Kidney (tissue), 14 donors: ENCODE data around the gene ARHGEF28. TPM values are rescaled to one million over a fixed set of nuclear protein-coding genes. Genes with fewer than 3 reads are reported as not detected.

Experiments
- DNase-seq, 5 donors: peaks; one replicate each; pipeline ENCODE4 v3.0.0-alpha.2; 2013 to 2020
- FAIRE-seq: peaks from 2 replicates; lab custom pipeline; 2012; peaks lifted over from hg19 to GRCh38; lab: Jason Lieb, UNC
- H3K27ac ChIP-seq, 2 donors: one replicate each; pipeline ENCODE4 v1.7.0; 2013; ENCODE audit warnings: low read depth in 2 of 2, low read length in 2 of 2, inconsistent platforms in 1 of 2
- H3K27me3 ChIP-seq: one replicate; pipeline ENCODE4 v1.7.1; 2013; ENCODE audit warnings: low read length, inconsistent platforms; ENCODE audit not compliant: control insufficient read depth, insufficient read depth
- H3K36me3 ChIP-seq, 3 donors: one replicate each; pipeline versions ENCODE4 v1.7.0 to v1.7.1; 2013; ENCODE audit warnings: low read length in 3 of 3, control low read depth in 1 of 3, inconsistent platforms in 1 of 3; ENCODE audit not compliant: insufficient read depth in 3 of 3, control insufficient read depth in 2 of 3
- H3K4me1 ChIP-seq, 3 donors: one replicate each; pipeline versions ENCODE4 v1.7.0 to v1.7.1; 2013; ENCODE audit warnings: low read length in 3 of 3, inconsistent platforms in 1 of 3, low read depth in 1 of 3; ENCODE audit not compliant: control insufficient read depth in 2 of 3, insufficient read depth in 2 of 3
- H3K4me3 ChIP-seq, 3 donors: one replicate each; pipeline versions ENCODE4 v1.7.0 to v1.8.1; 2013; ENCODE audit warnings: low read length in 3 of 3, control low read depth in 1 of 3, inconsistent platforms in 1 of 3
- H3K9ac ChIP-seq, 3 donors: one replicate each; pipeline versions ENCODE4 v1.7.0 to v1.7.1; 2013; ENCODE audit warnings: low read length in 3 of 3, control low read depth in 1 of 3, inconsistent platforms in 1 of 3
- H3K9me3 ChIP-seq, 3 donors: one replicate each; pipeline versions ENCODE4 v1.7.0 to v1.7.1; 2013; ENCODE audit warnings: low read length in 3 of 3, control low read depth in 1 of 3, inconsistent platforms in 1 of 3; ENCODE audit not compliant: control insufficient read depth in 2 of 3, insufficient read depth in 1 of 3
- intact Hi-C: fragments of 100-400 bp; cut with DNase I; formaldehyde crosslinking; loops from one replicate; pipeline ENCODE4 v1.11.1; 2022
- polyA plus RNA-seq: library from polyadenylated mRNA; stranded (reverse); fragments of 350-450 nt; fragmentation: Illumina TruSeq; extraction: RNeasy Lipid Tissue Mini Kit (QIAGEN cat#74804); gene quantifications from one replicate; pipeline ENCODE4 v1.2.3, GENCODE V29; 2014; ENCODE audit warnings: low read depth, low replicate concordance; ENCODE audit not compliant: insufficient read depth
- total RNA-seq: library from RNA; stranded (reverse); fragmentation: NEBNext Ultra II Directional; extraction: Animal tissue kit (Norgen Biotek cat#: 25700); gene quantifications from one replicate; pipeline ENCODE4 v1.2.1, GENCODE V29; 2021
- TF ChIP-seq, protein P1 (sequence below): IDR thresholded peaks from 3 replicates; pipeline ENCODE4 v1.5.1; 2012; ENCODE audit warnings: mild to moderate bottlenecking, moderate library complexity, borderline replicate concordance; ENCODE audit not compliant: insufficient read depth; ENCODE audit errors: extremely low read depth
- donor health status: control.
- donor health status: control.
- donor health status: control.
- donor health status: control.
- donor health status: control.
- donor health status: DM: yes; HTN: yes; CAD: no.
- donor health status: Normal renal cell carcinoma (clear cell type).

ARHGEF28 gene
- total and polyA plus RNA-seq, 2 donors from 2014 or later, result 21.9 to 66.3 TPM

DNA sequence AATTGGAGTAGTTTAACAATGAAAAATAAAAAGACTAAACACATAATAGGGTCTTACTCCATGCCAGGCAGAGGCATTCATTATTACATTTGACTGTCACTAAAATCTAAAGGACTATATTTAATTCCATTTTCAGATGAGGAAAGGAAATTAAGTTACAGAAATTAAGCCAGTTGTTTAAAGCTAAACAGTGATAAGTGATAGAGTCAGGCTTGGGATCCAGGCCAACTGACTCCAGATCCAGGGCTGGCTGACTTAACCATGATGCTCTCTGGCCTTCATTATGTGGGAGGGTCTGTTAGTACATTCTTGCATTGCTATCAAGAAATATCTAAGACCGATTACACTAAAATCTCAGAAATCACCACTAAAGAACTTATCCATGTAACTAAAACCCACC lies 107.2 kb downstream of the ARHGEF28 start:
- intact Hi-C loops, result no loop called here
- Histone ChIP-seq H3K27ac (no peak overlapping the region), H3K9me3 (no peaks in the 10 kb centered on the region), H3K4me1 (no peaks in the 10 kb centered on the region), H3K27me3 (no peaks in the 10 kb centered on the region), H3K36me3 (no peaks in the 10 kb centered on the region), H3K4me3 (no peak overlapping the region), H3K9ac (no peak overlapping the region)
- FAIRE-seq (no peak), DNase-seq (no peak)
- TF ChIP-seq, protein P1, sequence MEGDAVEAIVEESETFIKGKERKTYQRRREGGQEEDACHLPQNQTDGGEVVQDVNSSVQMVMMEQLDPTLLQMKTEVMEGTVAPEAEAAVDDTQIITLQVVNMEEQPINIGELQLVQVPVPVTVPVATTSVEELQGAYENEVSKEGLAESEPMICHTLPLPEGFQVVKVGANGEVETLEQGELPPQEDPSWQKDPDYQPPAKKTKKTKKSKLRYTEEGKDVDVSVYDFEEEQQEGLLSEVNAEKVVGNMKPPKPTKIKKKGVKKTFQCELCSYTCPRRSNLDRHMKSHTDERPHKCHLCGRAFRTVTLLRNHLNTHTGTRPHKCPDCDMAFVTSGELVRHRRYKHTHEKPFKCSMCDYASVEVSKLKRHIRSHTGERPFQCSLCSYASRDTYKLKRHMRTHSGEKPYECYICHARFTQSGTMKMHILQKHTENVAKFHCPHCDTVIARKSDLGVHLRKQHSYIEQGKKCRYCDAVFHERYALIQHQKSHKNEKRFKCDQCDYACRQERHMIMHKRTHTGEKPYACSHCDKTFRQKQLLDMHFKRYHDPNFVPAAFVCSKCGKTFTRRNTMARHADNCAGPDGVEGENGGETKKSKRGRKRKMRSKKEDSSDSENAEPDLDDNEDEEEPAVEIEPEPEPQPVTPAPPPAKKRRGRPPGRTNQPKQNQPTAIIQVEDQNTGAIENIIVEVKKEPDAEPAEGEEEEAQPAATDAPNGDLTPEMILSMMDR, result no peak

DNA sequence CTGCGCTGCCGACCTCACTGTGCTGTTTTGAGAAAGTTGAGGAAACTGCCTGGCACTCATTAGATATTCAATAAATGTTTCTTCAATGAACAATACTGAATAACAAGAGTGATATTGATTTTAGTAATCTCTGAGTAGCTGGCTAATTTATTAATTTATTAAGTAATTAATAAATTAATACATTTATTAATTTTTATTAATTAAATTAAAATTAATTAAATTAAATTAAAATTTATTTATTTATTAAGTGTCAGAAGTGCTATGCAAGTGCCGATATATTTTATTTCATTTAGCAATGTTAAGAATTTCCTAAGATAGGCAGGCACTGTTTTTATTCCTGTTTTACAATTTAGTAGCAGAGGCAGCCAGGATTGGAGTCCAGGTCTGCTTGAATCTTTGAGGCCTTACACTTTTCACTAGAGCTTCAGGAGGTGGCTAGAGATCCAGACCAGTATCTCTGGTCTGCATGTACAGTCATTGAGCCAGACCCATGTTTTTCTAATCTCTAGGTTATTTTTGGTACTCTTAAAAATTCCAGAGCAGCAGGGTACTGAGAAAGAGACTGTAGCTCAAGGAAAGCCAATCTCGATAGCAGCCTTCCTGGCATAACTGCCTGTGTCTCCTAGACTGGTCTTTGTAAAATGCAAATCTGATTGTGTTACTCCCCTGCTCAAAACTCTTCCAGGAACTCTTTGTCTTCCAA lies 109.2 kb downstream of the ARHGEF28 start:
- intact Hi-C loops, result no loop called here
- H3K4me1 ChIP-seq, result no peaks in the 10 kb centered on the region

DNA sequence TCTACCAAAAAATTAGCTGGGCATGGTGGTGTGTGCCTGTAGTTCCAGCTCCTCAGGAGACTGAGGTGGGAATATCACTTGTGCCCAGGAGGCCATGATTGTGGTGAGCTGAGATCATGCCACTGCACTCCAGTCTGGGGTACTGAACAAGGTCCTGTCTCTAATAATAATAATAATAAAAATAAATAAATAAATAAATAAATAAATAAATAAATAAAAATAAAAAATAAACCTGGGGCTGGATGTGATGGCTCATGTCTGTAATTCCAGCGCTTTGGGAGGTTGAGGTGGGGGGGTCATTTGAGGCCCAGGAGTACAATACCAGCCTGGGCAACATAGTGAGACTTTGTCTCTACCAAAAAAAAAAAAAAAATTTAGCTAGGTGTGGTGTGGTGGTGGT lies 113.7 kb downstream of the ARHGEF28 start:
- H3K27ac ChIP-seq, result no peak overlapping the region
- no peaks in the 10 kb centered on the region for H3K9me3 ChIP-seq
- H3K9ac ChIP-seq, result no peak overlapping the region
- H3K36me3 ChIP-seq, result no peaks in the 10 kb centered on the region
- intact Hi-C loops, result no loop called here
- FAIRE-seq, result no peak
- TF ChIP-seq, protein P1, result no peak
- no peaks in the 10 kb centered on the region for H3K4me1 ChIP-seq
- no peak for DNase-seq
- H3K4me3 ChIP-seq, result no peak overlapping the region
- no peaks in the 10 kb centered on the region for H3K27me3 ChIP-seq

More for the DNA sequence above, 109.2 kb downstream of the ARHGEF28 start:
- Histone ChIP-seq H3K27ac (no peak overlapping the region), H3K9me3 (no peaks in the 10 kb centered on the region), H3K27me3 (no peaks in the 10 kb centered on the region), H3K36me3 (no peaks in the 10 kb centered on the region), H3K4me3 (no peak overlapping the region), H3K9ac (no peak overlapping the region)
- DNase-seq (no peak), FAIRE-seq (peak; percentile 68)
- TF ChIP-seq, protein P1, result no peak
